ENCODE data around the gene IFNA7.
"Not testable (repeated sequence)": the region's sequence is repeated elsewhere in the genome, so short reads cannot be mapped to it uniquely, and the experiment has no call there.

The IFNA7 gene

DNA sequence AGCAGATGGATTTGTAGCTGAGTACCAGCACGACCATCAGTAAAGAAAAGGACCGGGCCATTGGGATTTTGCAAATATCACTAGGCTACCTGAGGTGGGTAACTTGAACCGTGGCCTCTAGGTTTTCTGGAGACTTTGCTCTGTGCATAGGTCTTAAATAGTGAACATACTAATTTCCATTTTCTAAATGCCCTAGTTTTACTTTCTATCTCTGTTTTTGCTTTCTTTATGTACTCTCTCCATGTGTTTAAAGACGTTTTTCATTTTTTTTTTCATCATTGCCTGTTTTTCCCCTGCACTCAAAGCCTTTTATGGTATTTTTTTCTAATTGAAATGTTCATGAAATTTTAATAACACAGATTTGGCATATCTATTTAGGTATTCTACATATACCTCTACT is at the start of gene IFNA7:
IFNA7 (minus strand) TSS at position 101 of the 400 bp plus-strand sequence; CDS start at position 61, 40 bp downstream.
- not testable (repeated sequence) for DNase-seq

DNA sequence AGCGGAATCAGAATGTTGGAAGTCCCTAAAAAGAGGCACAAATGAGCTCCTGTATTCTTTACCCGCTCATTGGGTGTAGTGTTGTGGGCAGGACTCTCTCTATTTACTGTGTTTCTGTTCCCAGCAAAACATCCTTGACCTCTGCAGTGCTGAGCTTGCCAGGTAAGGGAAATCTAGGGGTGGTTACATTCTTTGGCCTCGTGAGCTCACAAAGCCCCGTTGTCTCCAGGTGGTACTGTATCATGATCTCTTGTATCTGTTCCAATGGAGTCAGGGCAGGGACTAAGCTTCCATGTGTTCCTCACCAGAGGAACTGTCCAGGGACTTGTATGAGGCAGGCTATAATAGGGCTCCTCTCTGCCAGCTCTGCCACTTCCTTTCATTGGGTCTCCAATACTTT is 49.6 kb upstream of the IFNA7 start:
- no peak for DNase-seq

DNA sequence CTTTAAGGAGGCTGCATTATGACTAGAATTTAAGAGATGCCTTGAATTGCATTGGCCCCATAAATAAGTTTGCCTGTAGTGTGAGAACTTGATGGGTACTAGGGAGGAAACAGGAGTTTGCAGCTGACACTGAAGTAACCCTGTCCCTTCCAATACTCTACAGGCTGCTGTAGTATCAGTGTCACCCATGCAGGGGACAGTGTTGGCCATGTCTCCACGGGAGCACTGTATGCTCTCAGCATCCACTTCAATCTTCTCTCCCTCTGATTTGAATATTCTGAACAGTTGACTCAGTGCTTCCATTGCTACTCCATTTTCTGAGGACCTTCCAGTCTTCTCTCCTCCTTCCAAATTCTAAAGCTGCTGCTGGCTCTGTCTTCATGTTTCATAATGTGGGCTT is 49.2 kb upstream of the IFNA7 start:
- no peak for DNase-seq

DNA sequence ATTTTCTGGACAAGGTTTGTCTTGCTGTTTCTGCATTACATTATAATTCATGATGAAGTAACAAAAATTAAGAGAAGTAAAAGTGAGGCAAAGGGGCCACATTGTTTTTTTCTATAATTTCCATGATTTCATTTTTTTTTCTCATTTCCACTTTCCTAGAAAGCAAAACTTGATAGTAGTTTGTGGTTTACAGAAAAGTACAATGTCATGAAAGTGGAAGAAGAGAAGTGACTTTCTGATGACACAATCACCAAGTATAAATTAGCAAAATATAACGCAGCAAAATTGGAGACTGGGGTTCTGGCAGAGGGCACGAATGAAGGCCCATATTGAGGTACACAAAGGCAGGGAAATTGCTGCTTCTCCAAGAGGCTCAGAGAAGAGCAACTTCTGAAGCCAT is 42.8 kb upstream of the IFNA7 start:
- DNase-seq: no peak

- no peak for DNase-seq
Measured at GRCh38 chr9:21239911-21240310, 37.9 kb upstream of the IFNA7 start, which contains the start of gene IFNA14. Gene IFNA14, minus strand, starts transcription at chr9:21240005. Its CDS starts 70 bp downstream, at chr9:21239935.

DNA sequence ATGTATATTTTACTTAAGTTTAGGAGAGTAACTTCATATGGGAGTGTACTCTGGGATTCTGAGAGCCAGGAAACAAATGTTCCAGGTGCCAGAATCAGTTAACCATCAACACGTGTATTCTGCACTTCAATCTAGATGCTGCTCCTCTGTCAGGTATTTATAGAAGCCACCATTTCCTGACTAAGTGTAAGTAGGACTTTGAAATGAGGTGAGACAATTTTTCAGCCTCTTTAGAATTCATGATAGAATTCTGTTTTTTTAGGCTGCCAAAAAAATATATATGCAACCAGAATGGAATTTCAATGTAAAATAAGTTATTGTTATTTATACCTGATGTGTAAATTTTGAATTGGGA is 34.3 kb upstream of the IFNA7 start:
- DNase-seq: not testable (repeated sequence)

- peak; percentile 16 for DNase-seq
Measured at GRCh38 chr9:21235468-21236359, 33.7 kb upstream of the IFNA7 start.

- no peak for DNase-seq
Measured at GRCh38 chr9:21234153-21234687, 32.2 kb upstream of the IFNA7 start.

DNA sequence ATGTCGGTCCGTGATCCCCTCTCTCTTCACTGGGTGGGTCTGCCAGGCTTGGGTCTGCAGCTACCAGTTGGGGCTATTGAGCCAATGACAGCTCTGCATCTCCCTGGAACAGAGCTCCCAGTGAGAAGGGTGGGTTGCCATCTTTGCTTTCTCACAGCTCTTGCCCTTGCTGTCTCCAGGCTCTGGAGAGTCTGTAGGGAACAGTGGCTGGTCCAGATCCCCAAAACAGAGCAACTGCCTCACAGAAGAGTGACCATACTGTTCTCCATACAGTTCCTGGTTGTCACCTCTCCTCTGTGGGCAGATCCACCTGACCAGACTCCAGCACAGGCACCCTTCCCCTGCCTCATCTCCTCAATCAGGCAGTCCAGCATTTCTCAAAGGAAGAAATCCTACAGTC is 31.3 kb upstream of the IFNA7 start:
- DNase-seq: no peak

- DNase-seq: no peak
Measured at GRCh38 chr9:21228122-21228521, 26.1 kb upstream of the IFNA7 start, which contains the start of gene IFNA17. Gene IFNA17, minus strand, starts transcription at chr9:21228222. Its CDS starts 49 bp downstream, at chr9:21228173.

- DNase-seq: not testable (repeated sequence)
Measured at GRCh38 chr9:21217211-21217610, 15.2 kb upstream of the IFNA7 start, which contains the start of gene IFNA16. Gene IFNA16, minus strand, starts transcription at chr9:21217311. Its CDS starts 6 bp downstream, at chr9:21217305.

DNA sequence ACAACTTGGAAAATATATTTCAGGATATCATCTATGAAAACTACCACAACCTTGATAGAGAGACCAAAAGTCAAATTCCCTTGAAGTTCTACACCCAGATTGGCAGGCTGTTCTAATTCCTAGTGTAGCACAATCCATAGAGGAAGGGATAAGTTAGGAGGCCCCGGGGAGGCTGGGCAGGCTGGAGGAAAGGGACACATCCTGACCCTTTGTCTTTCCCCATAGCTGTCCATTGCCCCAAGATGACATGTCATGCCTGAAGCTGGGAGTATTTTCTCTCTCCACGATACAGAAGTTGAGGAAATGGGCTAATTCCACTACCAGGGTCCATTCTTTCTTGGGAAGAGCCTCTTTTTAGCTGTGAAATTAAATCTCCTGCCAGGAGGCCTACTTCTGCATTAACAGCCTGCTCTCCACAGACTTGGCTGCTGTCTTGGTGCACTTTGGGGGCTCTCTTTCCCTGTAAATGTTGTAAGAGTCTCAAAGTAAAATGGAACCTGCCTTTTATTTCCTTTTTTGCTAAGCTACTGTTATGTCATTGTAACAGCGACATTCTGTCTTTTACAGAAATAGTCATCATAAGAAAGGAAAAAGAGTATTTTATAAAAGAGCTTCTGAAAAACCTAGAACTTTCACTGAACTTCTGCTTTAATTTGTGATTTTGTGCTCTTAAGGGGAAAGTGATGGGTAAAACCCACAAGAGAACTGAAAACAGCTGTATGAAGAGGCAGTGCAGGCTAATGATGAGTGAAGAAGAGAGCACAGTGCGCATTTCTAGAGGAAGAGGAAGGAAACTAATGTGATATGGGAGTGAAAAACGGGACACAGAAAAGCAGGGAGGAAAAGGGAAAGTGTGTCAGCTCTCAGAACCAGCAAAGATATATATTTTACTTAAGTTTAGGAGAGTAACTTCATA is 11.7 kb upstream of the IFNA7 start:
- not testable (repeated sequence) for DNase-seq

GRCh38 chr9:21212160-21212559 is 10.2 kb upstream of the IFNA7 start:
- DNase-seq: not testable (repeated sequence)

DNA sequence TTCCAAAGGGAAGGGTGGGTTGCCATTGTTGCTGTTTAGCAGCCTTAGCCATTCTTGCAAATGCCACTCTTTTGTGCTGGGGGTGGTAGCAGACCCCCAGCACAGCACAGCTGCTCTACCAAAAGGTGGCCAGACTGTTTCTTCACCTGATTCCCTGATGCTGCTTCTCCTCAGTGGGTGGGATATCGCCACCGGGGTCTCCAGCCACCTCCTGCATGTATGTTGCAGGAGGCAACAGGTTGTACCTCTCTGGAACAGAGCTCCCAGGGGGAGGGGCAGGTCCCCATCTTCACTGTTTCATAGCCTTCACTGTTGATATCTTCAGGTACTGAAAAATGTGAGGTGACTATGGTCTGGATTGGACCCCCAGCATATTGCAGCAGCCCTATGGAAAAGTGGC is 8.8 kb upstream of the IFNA7 start:
- DNase-seq: not testable (repeated sequence)

DNA sequence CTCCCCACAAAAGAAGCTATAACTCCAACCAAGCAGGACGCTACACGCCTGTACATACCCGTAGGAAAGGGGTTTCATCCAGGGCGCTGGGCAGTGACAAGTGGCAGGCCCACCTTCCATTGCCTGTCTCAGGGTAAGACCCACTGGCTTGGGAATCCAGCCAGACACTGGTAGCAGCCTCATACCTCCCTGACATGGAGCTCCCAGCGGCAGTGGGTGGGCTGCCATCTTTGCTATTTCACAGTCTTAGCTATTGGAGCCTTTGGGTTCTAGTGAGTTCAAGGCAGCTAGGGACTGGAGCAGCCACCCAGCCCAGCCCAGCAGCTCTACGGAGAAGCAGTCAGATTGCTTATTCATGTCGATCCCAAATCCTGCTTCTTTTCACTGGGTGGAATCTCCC is 8.3 kb upstream of the IFNA7 start:
- DNase-seq: no peak

- not testable (repeated sequence) for DNase-seq
Measured at GRCh38 chr9:21207043-21207442, 5.0 kb upstream of the IFNA7 start, which contains the start of gene IFNA10. Gene IFNA10, minus strand, starts transcription at chr9:21207143. Its CDS starts 46 bp downstream, at chr9:21207097.

DNA sequence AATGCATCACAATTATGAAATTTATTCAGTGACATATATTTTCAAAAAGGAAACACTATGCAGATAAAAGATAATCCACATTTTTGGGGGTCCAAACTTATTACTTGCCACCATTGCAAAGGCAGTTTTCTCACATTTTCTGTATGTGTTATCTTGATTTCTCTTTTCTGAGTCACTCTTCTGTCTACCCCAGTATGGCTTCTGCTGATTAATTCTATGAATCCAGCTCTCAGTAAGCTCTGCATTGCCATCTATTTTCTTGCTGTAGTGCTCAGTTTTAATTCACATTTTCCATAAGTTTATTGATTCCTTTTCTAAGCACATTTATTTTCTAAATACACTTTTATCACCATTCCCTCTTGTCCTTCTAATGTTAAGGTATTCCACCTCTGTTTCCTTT is 3.2 kb upstream of the IFNA7 start:
- no peak for DNase-seq

- not testable (repeated sequence) for DNase-seq
Measured at GRCh38 chr9:21194867-21195776, 6.9 kb downstream of the IFNA7 start.

GRCh38 chr9:21187487-21187886 is 14.5 kb downstream of the IFNA7 start, which contains the start of gene IFNA4:
Gene IFNA4, minus strand, starts transcription at chr9:21187587. Its CDS starts 56 bp downstream, at chr9:21187531.
- not testable (repeated sequence) for DNase-seq

- DNase-seq: not testable (repeated sequence)
Measured at GRCh38 chr9:21182810-21183736, 18.9 kb downstream of the IFNA7 start.

Measured in DMS153 (cell line).